Activated naive CD4-positive, alpha-beta T cell treated with Interleukin-2 at 50 U/mL for 16 hours (primary cell): ENCODE data around the gene RCBTB1.

Source experiments
- DNase-seq: peaks from one replicate; pipeline ENCODE4 v3.0.0-alpha.2; 2020

Gene RCBTB1

GRCh38 chr13:49499889-49500660, 85.3 kb downstream of the RCBTB1 start:
- peak; percentile 17 for DNase-seq

- no peak for DNase-seq
Observed at GRCh38 chr13:49498206-49498605, 87.2 kb downstream of the RCBTB1 start.

DNA sequence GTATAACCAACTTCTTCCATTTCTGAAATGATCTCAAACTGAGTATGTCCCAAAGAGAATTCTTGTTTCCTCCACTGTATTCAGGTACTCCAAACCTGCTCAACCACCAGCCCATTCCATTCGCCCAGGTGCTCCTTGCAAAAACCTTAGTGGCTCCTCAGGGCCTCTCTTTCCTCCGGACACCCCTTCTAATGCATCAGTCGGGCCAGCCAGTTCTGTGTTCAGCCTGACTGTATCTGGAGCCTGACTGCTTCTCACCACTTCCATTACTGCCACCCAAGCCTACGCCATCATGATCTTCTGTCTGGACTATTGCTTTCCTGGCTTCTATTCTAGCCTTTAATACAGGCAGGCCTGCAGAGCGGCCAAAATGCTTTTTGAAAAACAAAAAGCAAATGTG, 88.1 kb downstream of the RCBTB1 start:
- DNase-seq = peak; percentile 16

- peak; percentile 54 for DNase-seq
Observed at GRCh38 chr13:49496837-49497236, 88.5 kb downstream of the RCBTB1 start.

DNA sequence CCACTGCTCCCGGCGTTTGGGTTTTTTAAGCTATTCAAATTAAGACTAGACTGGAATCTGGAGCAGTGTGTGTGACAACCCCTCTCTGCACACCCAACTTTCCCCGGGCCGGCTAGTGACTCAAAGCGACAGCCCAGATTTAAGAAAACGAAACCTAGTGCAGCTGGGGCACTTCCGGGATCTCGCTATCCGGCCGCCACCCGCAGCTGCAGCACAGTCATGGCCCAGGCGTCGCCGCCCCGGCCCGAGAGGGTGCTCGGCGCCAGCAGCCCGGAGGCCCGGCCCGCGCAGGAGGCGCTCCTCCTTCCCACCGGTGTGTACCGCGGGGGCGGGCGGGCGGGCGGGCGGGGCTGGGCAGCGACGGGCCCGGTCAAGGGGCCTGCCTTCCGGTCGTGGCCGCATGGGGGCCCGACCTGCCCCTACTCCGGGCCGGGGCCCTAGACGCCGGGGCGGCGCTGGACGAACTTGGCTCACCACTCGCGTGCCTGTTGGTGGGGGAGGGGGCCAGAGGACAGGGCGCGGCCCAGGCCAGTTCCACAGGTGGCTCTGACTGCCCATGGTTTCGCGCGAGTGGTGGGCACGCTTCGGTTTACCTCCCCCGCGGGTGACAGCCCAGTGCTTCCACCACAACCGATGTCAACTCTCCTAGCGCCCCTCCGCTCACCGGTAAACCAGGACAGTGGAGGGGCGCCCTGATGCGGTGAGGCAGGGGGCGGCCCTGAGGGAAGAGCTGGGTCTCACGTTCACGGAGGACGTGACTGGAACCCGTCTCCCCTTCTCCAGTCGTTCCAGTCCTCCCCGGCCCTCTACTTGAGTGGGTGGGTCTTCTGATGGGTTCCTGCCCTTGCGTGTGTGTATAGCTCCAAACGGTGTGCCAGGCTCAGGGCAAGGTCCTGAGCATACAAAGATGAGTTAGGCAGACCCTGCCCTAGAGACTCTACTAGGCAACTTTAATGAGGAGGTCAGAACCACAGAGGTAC, 89.3 kb downstream of the RCBTB1 start, which contains the start of gene PHF11:
Gene PHF11, plus strand, starts transcription at position 171 of the 980 bp plus-strand sequence. Its CDS starts 49 bp downstream, at position 220.
- DNase-seq = peak; percentile 90

DNA sequence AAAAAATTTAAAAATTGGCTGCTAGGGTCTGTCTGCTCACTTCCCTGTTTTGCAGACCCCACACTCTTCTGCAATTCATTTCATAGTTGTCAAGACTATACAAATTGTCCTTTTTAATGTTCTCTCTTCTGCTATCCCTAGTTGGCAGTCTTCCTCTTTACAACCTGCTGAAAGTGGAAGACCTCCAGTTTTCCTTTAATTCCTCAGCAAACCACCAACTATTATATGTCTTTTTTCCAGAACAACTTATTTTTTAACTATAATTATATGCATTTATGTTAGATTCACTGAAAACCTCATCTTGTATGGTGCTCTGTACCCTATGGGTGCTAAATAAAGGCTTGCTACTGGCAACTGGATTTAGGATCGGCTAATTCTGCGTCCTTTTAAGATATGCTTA, 90.7 kb downstream of the RCBTB1 start:
- DNase-seq = no peak

DNA sequence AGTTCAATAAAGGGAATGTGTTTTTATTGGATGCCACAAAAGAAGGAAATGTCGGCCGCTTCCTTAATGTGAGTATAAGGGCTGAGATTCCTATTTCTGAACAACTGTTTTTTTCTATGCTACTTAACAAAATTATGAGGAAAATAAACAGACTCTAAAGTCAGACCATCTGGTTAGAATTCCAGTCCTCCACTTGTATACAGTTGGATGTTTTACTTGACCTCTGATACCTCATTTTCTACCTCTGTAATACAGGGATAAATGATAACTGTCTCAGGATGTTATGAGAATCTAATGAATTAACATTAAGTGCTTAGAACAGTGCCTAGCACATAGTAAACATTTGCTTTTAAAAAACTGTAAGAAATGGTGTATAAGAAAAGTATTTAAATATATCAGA, 96.8 kb downstream of the RCBTB1 start:
- DNase-seq = no peak
